Transverse colon (tissue), 4 donors: ENCODE results near the gene KCNJ6. TPM values are rescaled to one million over a fixed set of nuclear protein-coding genes. Genes with fewer than 3 reads are reported as not detected.

Source experiments
- DNase-seq: peaks from one replicate; pipeline ENCODE4 v3.0.0-alpha.2; 2019
- H3K27ac ChIP-seq, 4 donors: fragments of 200-600 bp; sonication (generic); 2 replicates each; pipeline ENCODE4 v1.5.1; 2016 to 2018; ENCODE audit warnings: inconsistent platforms in 4 of 4
- H3K27me3 ChIP-seq: fragments of 200-600 bp; sonication (generic); 2 replicates; pipeline ENCODE4 v1.5.1; 2017; ENCODE audit warnings: inconsistent platforms
- H3K36me3 ChIP-seq, 4 donors: fragments of 200-600 bp; sonication (generic); 2 replicates each; pipeline ENCODE4 v1.5.1; 2017 to 2019; ENCODE audit warnings: inconsistent platforms in 4 of 4
- H3K4me1 ChIP-seq, 4 donors: fragments of 200-600 bp; sonication (generic); 2 replicates each; pipeline ENCODE4 v1.5.1; 2017 to 2020; ENCODE audit warnings: inconsistent platforms in 4 of 4
- H3K4me3 ChIP-seq, 4 donors: fragments of 200-600 bp; sonication (generic); 1 replicate in 1 of 4; 2 replicates in 3 of 4; pipeline versions ENCODE4 v1.5.1 to v1.6.1; 2017 to 2019; ENCODE audit warnings: inconsistent platforms in 4 of 4
- H3K9me3 ChIP-seq, 2 donors: fragments of 200-600 bp; sonication (generic); 2 replicates each; pipeline ENCODE4 v1.5.1; 2017 to 2019; ENCODE audit warnings: inconsistent platforms in 2 of 2
- CTCF ChIP-seq, 5 experiments: fragments of 200-600 bp in 3 of 5; fragments of 450-650 bp in 2 of 5; sonication (generic) in 3 of 5; IDR thresholded peaks; 1 replicate in 2 of 5; 2 replicates in 3 of 5; pipeline ENCODE4 v1.5.1; 2016 to 2017; ENCODE audit warnings: antibody characterized with exemption in 5 of 5, inconsistent platforms in 3 of 5, mild to moderate bottlenecking in 2 of 5, moderate library complexity in 1 of 5
- EP300 ChIP-seq: sonication (generic); formaldehyde crosslinking; IDR thresholded peaks from one replicate; pipeline ENCODE4 v1.6.1; 2017; ENCODE audit warnings: antibody characterized with exemption, low read depth
- POLR2A ChIP-seq: fragments of 450-650 bp; IDR thresholded peaks from one replicate; pipeline ENCODE4 v1.6.1; 2016; ENCODE audit warnings: antibody characterized with exemption, mild to moderate bottlenecking, moderate library complexity
- POLR2AphosphoS5 ChIP-seq, 3 donors: sonication (generic); formaldehyde crosslinking; IDR thresholded peaks; one replicate each; pipeline ENCODE4 v1.6.1; 2016; ENCODE audit warnings: antibody characterized with exemption in 3 of 3
- WGBS, 2 donors: methylation state at CpG; one replicate each; pipeline ENCODE4 v1.1.5; 2018; ENCODE audit warnings: low coverage in 1 of 2; 5-methylcytosine and 5-hydroxymethylcytosine counted together
- in situ Hi-C, 4 donors: fragments of 200-750 bp; cut with MboI; loops; one replicate each; pipeline versions ENCODE4 v1.15.0 to v1.15.1; 2017; ENCODE audit warnings: low sequenced_read_pairs in 3 of 4, low pct_ligation_motif_present in 1 of 4, low pct_unique_long_range_greater_than_20kb in 1 of 4
- intact Hi-C: fragments of 100-400 bp; cut with DNase I; formaldehyde crosslinking; loops from one replicate; pipeline ENCODE4 v1.15.1; 2023; ENCODE audit warnings: low total_unique reads
- total RNA-seq, 4 donors: library from RNA; depleted of rRNA; stranded (reverse); fragments of >200 nt; gene quantifications; one replicate each; pipeline ENCODE4 v1.1.0, GENCODE V29; 2016

Gene KCNJ6
- total RNA-seq, 4 donors from 2014 or later = 0.14 to 0.16 TPM; not detected in 2

- Histone ChIP-seq H3K27me3 (no peaks in the 10 kb centered on the region), H3K36me3 (no peaks in the 10 kb centered on the region), H3K27ac (no peak overlapping the region), H3K4me1 (no peaks in the 10 kb centered on the region), H3K9me3 (no peaks in the 10 kb centered on the region), H3K4me3 (no peak overlapping the region)
- 0 to 64% methylated on average over 1 to 4 of the region's 4 CpGs for WGBS, 2 donors
- in situ Hi-C loops (no loop called here), intact Hi-C loops (no loop called here)
- no peak for DNase-seq
- TF ChIP-seq CTCF (IDR thresholded peaks at IDR 0.05) (no peak), POLR2AphosphoS5 (IDR thresholded peaks at IDR 0.05) (no peak), POLR2A (no peak), EP300 (no peak)
Observed at GRCh38 chr21:37737507-37737906, 178.8 kb downstream of the KCNJ6 start.

DNA sequence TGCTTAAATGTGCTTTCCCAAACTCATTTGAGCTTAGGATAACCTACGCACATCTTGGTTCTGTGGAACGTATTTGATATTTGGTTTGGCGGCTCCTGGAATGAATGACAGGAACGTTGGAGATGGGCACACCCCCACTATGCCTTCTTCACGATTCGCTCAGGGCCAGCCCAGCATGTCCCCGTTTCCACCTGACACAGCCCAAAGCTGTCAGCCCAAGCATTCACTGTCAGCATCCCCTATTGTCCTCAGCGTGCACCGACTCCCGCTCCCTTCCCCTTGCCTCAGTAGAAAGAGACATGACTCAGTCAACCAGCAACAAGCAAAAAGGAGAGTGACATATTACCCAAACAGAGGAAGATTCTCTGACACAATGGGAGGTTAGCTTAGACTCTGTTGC lies 181.4 kb downstream of the KCNJ6 start:
- no peaks in the 10 kb centered on the region for H3K9me3 ChIP-seq
- H3K36me3 ChIP-seq = no peaks in the 10 kb centered on the region

DNA sequence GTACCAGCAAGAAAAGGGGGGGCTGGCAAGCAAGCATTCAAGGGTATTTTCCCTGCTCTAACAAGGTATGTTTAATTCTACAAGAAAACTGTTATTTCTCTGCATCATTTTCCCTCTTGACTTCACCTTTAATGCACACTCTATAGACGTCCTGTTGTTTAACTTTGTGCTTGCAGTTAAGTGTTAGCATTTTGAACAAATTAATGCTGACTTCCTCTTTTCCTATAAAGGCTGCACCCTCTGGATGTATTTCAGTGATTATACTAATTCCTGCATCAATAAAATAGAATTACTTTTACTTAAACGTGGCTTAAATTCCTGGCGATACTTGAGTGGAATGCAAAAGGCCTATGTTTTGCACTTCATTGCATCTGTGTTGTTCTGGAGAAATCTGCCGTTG lies 183.3 kb downstream of the KCNJ6 start:
- Histone ChIP-seq H3K4me1 (no peaks in the 10 kb centered on the region), H3K27me3 (no peaks in the 10 kb centered on the region), H3K36me3 (no peaks in the 10 kb centered on the region), H3K4me3 (no peak overlapping the region), H3K9me3 (no peaks in the 10 kb centered on the region), H3K27ac (no peak overlapping the region)
- WGBS, 2 donors = 41 to 54% methylated on average over 4 of the region's 4 CpGs
- TF ChIP-seq CTCF (IDR thresholded peaks at IDR 0.05) (no peak), POLR2A (no peak)
- no peak for DNase-seq
- in situ Hi-C loops (no loop called here), intact Hi-C loops (no loop called here)

More for the DNA sequence above, 181.4 kb downstream of the KCNJ6 start:
- DNase-seq = no peak
- Histone ChIP-seq H3K4me3 (no peak overlapping the region), H3K27ac (no peak overlapping the region), H3K4me1 (no peaks in the 10 kb centered on the region), H3K27me3 (no peaks in the 10 kb centered on the region)
- 86 to 92% methylated on average over 7 to 10 of the region's 10 CpGs for WGBS, 2 donors
- TF ChIP-seq POLR2AphosphoS5 (IDR thresholded peaks at IDR 0.05) (no peak), EP300 (no peak), CTCF (IDR thresholded peaks at IDR 0.05) (no peak), POLR2A (no peak)
- intact Hi-C loops = no loop called here
- in situ Hi-C loops = no loop called here

DNA sequence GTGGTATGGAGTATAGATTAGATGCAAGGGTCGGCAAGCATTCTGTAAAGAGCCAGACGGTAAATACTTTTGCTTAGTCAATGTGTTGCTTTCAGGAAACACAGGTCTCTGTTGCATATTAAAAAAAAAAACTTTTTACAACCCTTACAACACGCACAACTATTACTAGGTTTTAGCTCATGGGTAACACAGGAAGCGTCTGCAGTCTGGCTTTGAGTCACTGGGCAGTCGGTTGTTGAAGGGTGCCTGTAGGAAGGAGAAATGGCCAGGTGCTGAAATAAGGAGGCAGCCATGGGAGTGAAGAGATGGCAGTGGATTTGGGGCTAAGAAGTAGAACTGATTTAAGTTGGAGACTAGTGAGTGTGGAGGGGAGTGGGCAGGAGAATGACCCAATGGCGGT lies 192.1 kb downstream of the KCNJ6 start:
- TF ChIP-seq POLR2A (no peak), EP300 (no peak), POLR2AphosphoS5 (IDR thresholded peaks at IDR 0.05) (no peak), CTCF (IDR thresholded peaks at IDR 0.05) (no peak)
- 58 to 70% methylated on average over 5 to 6 of the region's 6 CpGs for WGBS, 2 donors
- Histone ChIP-seq H3K4me1 (no peaks in the 10 kb centered on the region), H3K4me3 (no peak overlapping the region), H3K27ac (no peak overlapping the region), H3K27me3 (no peaks in the 10 kb centered on the region), H3K36me3 (no peaks in the 10 kb centered on the region), H3K9me3 (no peaks in the 10 kb centered on the region)
- in situ Hi-C loops = loop anchor here in 3 of 4 donors (25.0 kb wide), 2 partner anchors 413 to 638 kb away; no protein-coding TSS in a partner anchor
- no peak for DNase-seq
- intact Hi-C loops = no loop called here
